ENCODE measurements around the gene LRRC10B.

DNA sequence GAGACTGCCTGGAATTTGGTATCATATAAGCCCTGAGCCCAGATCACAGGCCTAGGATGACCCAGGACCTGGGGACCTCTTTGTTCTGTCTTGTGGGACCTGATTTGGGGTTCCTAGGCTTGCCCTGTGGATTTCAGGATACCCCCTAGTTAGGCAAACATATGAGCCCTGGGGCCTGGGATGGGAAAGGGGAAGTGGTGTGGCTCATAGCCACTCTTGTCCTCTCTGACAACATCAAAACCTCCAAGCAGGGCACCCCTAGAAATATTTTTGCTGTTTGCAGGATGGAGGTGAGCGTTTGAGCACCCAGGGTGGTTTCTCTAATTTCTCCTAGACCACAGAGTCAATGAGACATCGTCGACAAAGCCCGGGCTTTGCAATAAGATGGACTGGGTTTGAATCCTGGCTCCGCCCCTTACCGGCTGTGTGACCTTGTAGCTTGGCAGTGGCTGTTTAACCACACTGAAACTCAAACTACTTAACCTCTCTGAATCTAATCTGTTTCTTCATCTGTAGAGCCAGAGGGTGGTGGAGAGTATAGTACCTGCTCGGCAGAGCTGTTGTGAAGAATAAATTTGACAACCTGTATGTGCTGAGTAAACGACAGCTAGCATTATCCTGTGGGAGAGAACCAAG, 5.3 kb upstream of the LRRC10B start:
- TF ChIP-seq EZH2phosphoT487 (IDR thresholded peaks at IDR 0.05; ENCODE audit: insufficient read depth, low read depth) (no peak), EZH2 (IDR thresholded peaks at IDR 0.05; ENCODE audit: insufficient read depth, poor library complexity, severe bottlenecking) (no peak)
